Measurements from ENCODE around the gene B3GALT5.

B3GALT5 gene

DNA sequence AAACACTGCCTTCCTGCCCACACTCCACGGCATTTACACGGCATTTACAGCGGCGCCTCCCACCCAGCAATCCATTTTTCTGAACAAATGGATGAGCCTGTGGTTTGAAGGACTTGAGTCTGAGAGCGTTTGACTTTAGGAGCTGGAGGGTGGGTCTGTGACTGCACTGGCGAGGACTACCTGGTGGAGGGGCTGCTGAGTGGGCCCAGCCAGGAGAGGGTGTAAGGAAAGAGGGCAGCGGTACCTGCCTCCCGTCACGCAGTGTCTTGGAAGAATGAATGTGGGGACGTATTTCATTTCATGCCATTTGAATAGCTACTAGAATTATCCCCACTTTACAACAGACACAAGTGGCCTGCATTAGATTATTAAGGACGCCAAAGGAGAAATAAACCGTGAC lies 62.9 kb downstream of the B3GALT5 start:
- no peak for DNase-seq (ENCODE audit: low read depth)
- no peak for TF ChIP-seq CTCF (IDR thresholded peaks at IDR 0.05; ENCODE audit: control insufficient read depth, extremely low read depth, insufficient read depth)
- no peak overlapping the region for H3K4me3 ChIP-seq (ENCODE audit: low read depth, low read length)

GRCh38 chr21:39675993-39676661 lies 63.4 kb downstream of the B3GALT5 start:
- DNase-seq (ENCODE audit: low read depth): no peak
- TF ChIP-seq CTCF (IDR thresholded peaks at IDR 0.05; ENCODE audit: control insufficient read depth, extremely low read depth, insufficient read depth): no peak
- no peak overlapping the region for H3K4me3 ChIP-seq (ENCODE audit: low read depth, low read length)

DNA sequence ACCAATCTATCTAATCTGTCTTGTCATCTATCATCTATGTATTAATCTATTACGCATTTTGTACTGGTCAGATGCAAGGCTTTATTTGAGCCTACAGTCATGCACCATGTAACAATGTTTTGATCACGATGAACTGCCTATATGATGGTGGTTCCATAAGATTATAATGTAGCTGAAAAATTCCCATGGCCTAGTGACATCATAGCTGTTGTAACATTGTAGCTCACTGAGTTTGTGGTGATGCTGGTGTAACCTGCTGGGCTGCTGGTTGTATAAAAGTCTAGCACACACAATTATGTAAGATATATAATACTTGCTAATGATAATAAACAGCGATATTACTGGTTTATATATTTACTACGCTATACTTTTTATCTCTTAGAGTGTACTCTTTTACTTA lies 67.5 kb downstream of the B3GALT5 start:
- TF ChIP-seq CTCF (IDR thresholded peaks at IDR 0.05; ENCODE audit: control insufficient read depth, extremely low read depth, insufficient read depth): no peak
- no peak overlapping the region for H3K4me3 ChIP-seq (ENCODE audit: low read depth, low read length)

DNA sequence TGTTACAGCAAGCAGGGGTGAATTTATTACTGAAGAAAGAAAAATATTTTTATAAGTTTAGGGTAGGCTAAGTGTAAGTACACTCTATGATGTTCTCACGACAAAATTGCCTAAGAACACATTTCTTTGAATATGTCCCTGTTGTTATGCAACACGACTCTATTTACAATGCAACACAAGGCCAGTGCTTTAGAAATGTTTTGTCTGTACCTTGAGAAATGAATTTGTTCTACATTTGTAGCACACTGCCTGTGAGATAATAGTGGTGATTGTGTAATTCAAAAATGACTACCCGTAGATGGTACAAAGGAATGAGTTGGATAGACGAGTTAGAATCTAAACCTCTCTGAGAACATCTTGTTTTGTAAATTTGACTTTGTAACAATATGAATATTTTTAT lies 68.5 kb downstream of the B3GALT5 start:
- DNase-seq (ENCODE audit: low read depth): no peak
- no peak overlapping the region for H3K4me3 ChIP-seq (ENCODE audit: low read depth, low read length)
- TF ChIP-seq CTCF (IDR thresholded peaks at IDR 0.05; ENCODE audit: control insufficient read depth, extremely low read depth, insufficient read depth): no peak

More for the DNA sequence above, 67.5 kb downstream of the B3GALT5 start:
- DNase-seq (ENCODE audit: low read depth): no peak

GRCh38 chr21:39681845-39682244 lies 69.1 kb downstream of the B3GALT5 start:
- TF ChIP-seq CTCF (IDR thresholded peaks at IDR 0.05; ENCODE audit: control insufficient read depth, extremely low read depth, insufficient read depth): no peak
- H3K4me3 ChIP-seq (ENCODE audit: low read depth, low read length): no peak overlapping the region
- no peak for DNase-seq (ENCODE audit: low read depth)

DNA sequence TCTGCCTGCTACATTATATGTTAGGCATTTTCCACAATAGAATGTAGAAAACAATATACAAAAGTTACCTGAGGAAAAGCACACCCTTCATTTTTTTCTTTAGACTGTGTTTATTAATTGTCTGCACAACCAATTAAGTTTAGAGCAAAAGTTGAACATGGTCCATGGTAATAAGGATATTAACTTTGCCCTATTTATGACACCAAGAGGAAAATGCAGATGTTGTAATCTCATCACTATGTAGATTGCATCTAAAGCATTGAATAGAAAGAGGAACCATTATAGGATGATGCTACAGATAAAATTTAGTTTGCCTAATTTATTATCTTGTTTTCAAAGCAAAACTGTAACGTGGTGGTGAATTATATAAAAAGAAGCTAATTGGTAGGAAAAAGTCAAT lies 72.5 kb downstream of the B3GALT5 start:
- no peak for TF ChIP-seq CTCF (IDR thresholded peaks at IDR 0.05; ENCODE audit: control insufficient read depth, extremely low read depth, insufficient read depth)
- DNase-seq (ENCODE audit: low read depth): no peak
- no peak overlapping the region for H3K4me3 ChIP-seq (ENCODE audit: low read depth, low read length)

DNA sequence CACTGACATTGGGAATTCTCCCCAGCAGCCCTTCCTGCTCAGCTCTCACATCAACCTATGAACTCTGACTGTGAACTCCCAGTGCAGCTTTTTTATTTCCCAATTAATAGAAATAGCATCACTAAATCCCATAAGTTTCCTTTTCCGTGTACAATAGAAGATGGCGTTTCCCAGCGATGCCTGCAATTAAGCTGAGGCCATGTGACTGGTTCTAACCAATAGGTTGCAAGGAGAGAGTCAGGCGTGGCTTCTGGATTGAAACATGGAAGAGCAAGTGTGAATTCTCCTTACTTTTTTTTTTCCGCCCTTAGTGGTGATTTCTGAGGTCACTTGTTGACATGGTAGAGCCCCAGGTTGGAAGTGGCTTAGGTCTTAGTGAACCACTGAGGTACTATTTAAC lies 73.3 kb downstream of the B3GALT5 start:
- DNase-seq (ENCODE audit: low read depth): no peak
- no peak for TF ChIP-seq CTCF (IDR thresholded peaks at IDR 0.05; ENCODE audit: control insufficient read depth, extremely low read depth, insufficient read depth)

More for the DNA sequence above, 73.3 kb downstream of the B3GALT5 start:
- H3K4me3 ChIP-seq (ENCODE audit: low read depth, low read length): no peak overlapping the region
